Testis (tissue), 2 donors: Measurements from ENCODE around the gene PLRG1.

Experiments
- POLR2A ChIP-seq: fragments of 450-650 bp; IDR thresholded peaks from one replicate; pipeline ENCODE4 v1.6.1; 2017; ENCODE audit warnings: antibody characterized with exemption, mild to moderate bottlenecking, moderate library complexity
- TF ChIP-seq, protein P1 (sequence below), 3 experiments: fragments of 450-650 bp in 2 of 3; fragments of 200-600 bp in 1 of 3; sonication (generic) in 1 of 3; IDR thresholded peaks; one replicate each; pipeline ENCODE4 v1.5.1; 2016 to 2019; ENCODE audit warnings: antibody characterized with exemption in 3 of 3, mild to moderate bottlenecking in 2 of 3, moderate library complexity in 1 of 3

DNA sequence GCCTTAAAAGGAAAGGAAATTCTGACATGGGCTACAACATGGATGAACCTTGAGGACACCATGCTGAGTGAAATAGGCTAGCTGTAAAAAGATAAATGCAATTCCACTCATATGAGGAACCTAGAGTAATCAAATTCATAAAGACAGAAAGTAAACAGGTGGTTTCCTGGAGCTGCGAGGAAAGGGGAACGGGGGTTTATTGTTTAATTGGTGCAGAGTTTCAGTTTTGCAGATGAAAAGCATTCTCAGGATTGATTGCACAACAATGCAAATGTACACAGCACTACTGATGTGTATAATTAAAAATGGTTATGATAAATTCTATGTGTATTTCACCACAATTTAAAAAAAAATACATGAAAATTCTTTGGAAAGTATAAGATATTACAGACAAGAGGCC is 24.0 kb downstream of the PLRG1 start:
- TF ChIP-seq, protein P1, sequence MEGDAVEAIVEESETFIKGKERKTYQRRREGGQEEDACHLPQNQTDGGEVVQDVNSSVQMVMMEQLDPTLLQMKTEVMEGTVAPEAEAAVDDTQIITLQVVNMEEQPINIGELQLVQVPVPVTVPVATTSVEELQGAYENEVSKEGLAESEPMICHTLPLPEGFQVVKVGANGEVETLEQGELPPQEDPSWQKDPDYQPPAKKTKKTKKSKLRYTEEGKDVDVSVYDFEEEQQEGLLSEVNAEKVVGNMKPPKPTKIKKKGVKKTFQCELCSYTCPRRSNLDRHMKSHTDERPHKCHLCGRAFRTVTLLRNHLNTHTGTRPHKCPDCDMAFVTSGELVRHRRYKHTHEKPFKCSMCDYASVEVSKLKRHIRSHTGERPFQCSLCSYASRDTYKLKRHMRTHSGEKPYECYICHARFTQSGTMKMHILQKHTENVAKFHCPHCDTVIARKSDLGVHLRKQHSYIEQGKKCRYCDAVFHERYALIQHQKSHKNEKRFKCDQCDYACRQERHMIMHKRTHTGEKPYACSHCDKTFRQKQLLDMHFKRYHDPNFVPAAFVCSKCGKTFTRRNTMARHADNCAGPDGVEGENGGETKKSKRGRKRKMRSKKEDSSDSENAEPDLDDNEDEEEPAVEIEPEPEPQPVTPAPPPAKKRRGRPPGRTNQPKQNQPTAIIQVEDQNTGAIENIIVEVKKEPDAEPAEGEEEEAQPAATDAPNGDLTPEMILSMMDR (IDR thresholded peaks at IDR 0.05): no peak
- TF ChIP-seq POLR2A: no peak
